ENCODE results near the gene RFX8.
"Not testable (repeated sequence)": the region's sequence is repeated elsewhere in the genome, so short reads cannot be mapped to it uniquely, and the experiment has no call there.

Gene RFX8

GRCh38 chr2:101379091-101379490 lies 95.8 kb downstream of the RFX8 start:
- no peak for DNase-seq (ENCODE audit: low read depth)

GRCh38 chr2:101375653-101376052 lies 99.3 kb downstream of the RFX8 start:
- no peak for DNase-seq (ENCODE audit: low read depth)

- DNase-seq (ENCODE audit: low read depth), result no peak
These were observed 99.9 kb downstream of the RFX8 start for GRCh38 chr2:101374821-101375561.

- no peak for DNase-seq (ENCODE audit: low read depth)
These were observed 102.1 kb downstream of the RFX8 start for GRCh38 chr2:101372792-101373191.

- no peak for DNase-seq (ENCODE audit: low read depth)
These were observed 103.3 kb downstream of the RFX8 start for GRCh38 chr2:101371636-101372035.

GRCh38 chr2:101369100-101369499 lies 105.8 kb downstream of the RFX8 start:
- DNase-seq (ENCODE audit: low read depth), result no peak

GRCh38 chr2:101368376-101368775 lies 106.5 kb downstream of the RFX8 start:
- DNase-seq (ENCODE audit: low read depth), result no peak

GRCh38 chr2:101367508-101367907 lies 107.4 kb downstream of the RFX8 start:
- DNase-seq (ENCODE audit: low read depth), result no peak

- no peak for DNase-seq (ENCODE audit: low read depth)
These were observed 110.0 kb downstream of the RFX8 start for GRCh38 chr2:101364878-101365277.

- no peak for DNase-seq (ENCODE audit: low read depth)
These were observed 112.1 kb downstream of the RFX8 start for GRCh38 chr2:101362777-101363176.

GRCh38 chr2:101362316-101362715 lies 112.6 kb downstream of the RFX8 start:
- DNase-seq (ENCODE audit: low read depth), result no peak

GRCh38 chr2:101361522-101361921 lies 113.4 kb downstream of the RFX8 start:
- no peak for DNase-seq (ENCODE audit: low read depth)

- no peak for DNase-seq (ENCODE audit: low read depth)
These were observed 113.8 kb downstream of the RFX8 start for GRCh38 chr2:101361121-101361520.

GRCh38 chr2:101360232-101360631 lies 114.7 kb downstream of the RFX8 start:
- DNase-seq (ENCODE audit: low read depth), result peak; percentile 8

- no peak for DNase-seq (ENCODE audit: low read depth)
These were observed 115.4 kb downstream of the RFX8 start for GRCh38 chr2:101359410-101359954.

- DNase-seq (ENCODE audit: low read depth), result no peak
These were observed 117.5 kb downstream of the RFX8 start for GRCh38 chr2:101357376-101357775.

- no peak for DNase-seq (ENCODE audit: low read depth)
These were observed 118.4 kb downstream of the RFX8 start for GRCh38 chr2:101356521-101356920.

- no peak for DNase-seq (ENCODE audit: low read depth)
These were observed 118.9 kb downstream of the RFX8 start for GRCh38 chr2:101356055-101356454.

- DNase-seq (ENCODE audit: low read depth), result no peak
These were observed 119.4 kb downstream of the RFX8 start for GRCh38 chr2:101355401-101356054.

GRCh38 chr2:101354420-101355311 lies 120.2 kb downstream of the RFX8 start:
- DNase-seq (ENCODE audit: low read depth), result no peak

- DNase-seq (ENCODE audit: low read depth), result not testable (repeated sequence)
These were observed 122.3 kb downstream of the RFX8 start for GRCh38 chr2:101352631-101353030.

- no peak for DNase-seq (ENCODE audit: low read depth)
These were observed 123.7 kb downstream of the RFX8 start for GRCh38 chr2:101351207-101351606.
